ENCODE data around the gene RPL22. TPM values are rescaled to one million over a fixed set of nuclear protein-coding genes. Genes with fewer than 3 reads are reported as not detected.
A peak's percentile ranks its signal among the peaks of the same experiment; 100 is the strongest.

RPL22 gene
- total and polyA plus RNA-seq, 2 of the 8 experiments (the other 6 are each of a cell fraction or from before 2014, with no cell fraction given) = 133 to 521 TPM

- CTCF ChIA-PET (ENCODE audit: partially characterized antibody) = interaction anchor here (0.6 to 2.4 kb wide), 7 partner anchors 9 to 129 kb away, joined by 3 to 9 read pairs (median 4); partner anchors contain the start of gene RNF207
- no peak for FAIRE-seq
- no peak overlapping the region for H3K4ac ChIP-seq (replicated peaks; ENCODE audit: insufficient read length, low read depth, low read length)
Observed at GRCh38 chr1:6181347-6181770, 18.0 kb downstream of the RPL22 start.

More at GRCh38 chr1:6181347-6181770, 18.0 kb downstream of the RPL22 start:
- Histone ChIP-seq H4K5ac (ENCODE audit: insufficient read length, low read depth, low read length) (no peak overlapping the region), H3K9me3 (ENCODE audit: insufficient read depth in 2 of 2, low read depth in 1 of 2, low read length in 1 of 2) (no peaks in the 10 kb centered on the region), H3K27me3 (replicated peaks in 1 of 4; ENCODE audit: control insufficient read depth in 3 of 4, extremely low read depth in 1 of 4, insufficient read depth in 3 of 4, low read length in 3 of 4) (peaks cover 19 to 56% (median 46%) of the 10 kb centered on the region in 4 experiments), H3K23ac (ENCODE audit: insufficient read length) (no peak overlapping the region), H3K4me3 (ENCODE audit: extremely low read depth in 1 of 4, insufficient read depth in 2 of 4, low read depth in 3 of 4, low read length in 4 of 4) (peak overlapping the region in 3 of 4 experiments; percentile 20 to 55 (median 32); a peak in 3 of 8 replicates), H3K4me2 (ENCODE audit: insufficient read depth in 1 of 2, low read depth in 2 of 2, low read length in 2 of 2) (peak overlapping the region; percentile 42 to 80; a peak in 3 of 4 replicates), H3K36me3 (ENCODE audit: control insufficient read depth in 2 of 4, insufficient read depth in 4 of 4, low read length in 3 of 4) (peaks cover 5 to 14% (median 5%) of the 10 kb centered on the region in 4 experiments; a peak in 4 of 8 replicates), H4K91ac (replicated peaks; ENCODE audit: insufficient read length, low read length) (no peak overlapping the region), H2BK120ac (replicated peaks; ENCODE audit: low read depth, low read length) (no peak overlapping the region), H3K56ac (replicated peaks; ENCODE audit: insufficient read length, low read depth, low read length) (no peak overlapping the region), H2BK5ac (ENCODE audit: low read depth, low read length) (no peak overlapping the region), H3K23me2 (ENCODE audit: low read depth, low read length) (peaks cover 3% of the 10 kb centered on the region; the same call in 1 of the 2 replicates), H3K79me1 (ENCODE audit: low read depth, low read length) (no peaks in the 10 kb centered on the region; the same call in 1 of the 2 replicates), H3K27ac (ENCODE audit: low read depth, low read length) (no peak overlapping the region), H3K4me1 (replicated peaks in 1 of 4; ENCODE audit: control insufficient read depth in 3 of 4, insufficient read depth in 4 of 4, low read length in 3 of 4) (peaks cover 8 to 14% (median 10%) of the 10 kb centered on the region in 4 experiments), H3K14ac (ENCODE audit: insufficient read length) (no peak overlapping the region), H2AFZ (ENCODE audit: low read length) (no peak overlapping the region), H3K9ac (replicated peaks in 1 of 4; ENCODE audit: extremely low read depth in 1 of 4, low read depth in 3 of 4, low read length in 3 of 4) (no peak overlapping the region), H4K8ac (ENCODE audit: extremely low read depth, insufficient read depth, low read length) (0 out of 2 replicates have a peak overlapping the region, but pooled peaks have one; percentile 6), H2BK20ac (ENCODE audit: low read length) (no peak overlapping the region), H2AK5ac (ENCODE audit: low read depth, low read length) (no peak overlapping the region), H2BK15ac (ENCODE audit: low read length) (no peak overlapping the region; the same call in 1 of the 2 replicates), H4K20me1 (replicated peaks in 1 of 2; ENCODE audit: control insufficient read depth in 1 of 2, insufficient read depth in 2 of 2, low read length in 2 of 2) (peaks cover 4 to 19% of the 10 kb centered on the region in 2 experiments), H3K18ac (ENCODE audit: extremely low read depth, low read length) (0 out of 2 replicates have a peak overlapping the region, but pooled peaks have one; percentile 13), H3K79me2 (ENCODE audit: control insufficient read depth in 1 of 2, insufficient read depth in 2 of 2, low read length in 2 of 2) (peaks cover 0 to 2% of the 10 kb centered on the region in 2 experiments; a peak in 1 of 4 replicates), H2BK12ac (ENCODE audit: low read depth, low read length) (no peak overlapping the region)
- TF ChIP-seq NANOG (IDR thresholded peaks at IDR 0.05; ENCODE audit: insufficient read depth, low read depth, low read length, poor library complexity, severe bottlenecking) = no peak
- TF ChIP-seq CHD1 (IDR thresholded peaks at IDR 0.05; ENCODE audit: low read depth, low read length) = no peak
- TF ChIP-seq KDM1A (IDR thresholded peaks at IDR 0.05; ENCODE audit: borderline replicate concordance, low read length) = no peak
- TF ChIP-seq MAFK (IDR thresholded peaks at IDR 0.05; ENCODE audit: low read depth, low read length) = no peak
- TF ChIP-seq CBX8 (IDR thresholded peaks at IDR 0.05; ENCODE audit: borderline replicate concordance, low read depth, low read length) = no peak
- no peak for TF ChIP-seq SP2 (IDR thresholded peaks at IDR 0.05; ENCODE audit: low read length)
- TF ChIP-seq, protein P1, sequence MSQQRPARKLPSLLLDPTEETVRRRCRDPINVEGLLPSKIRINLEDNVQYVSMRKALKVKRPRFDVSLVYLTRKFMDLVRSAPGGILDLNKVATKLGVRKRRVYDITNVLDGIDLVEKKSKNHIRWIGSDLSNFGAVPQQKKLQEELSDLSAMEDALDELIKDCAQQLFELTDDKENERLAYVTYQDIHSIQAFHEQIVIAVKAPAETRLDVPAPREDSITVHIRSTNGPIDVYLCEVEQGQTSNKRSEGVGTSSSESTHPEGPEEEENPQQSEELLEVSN (IDR thresholded peaks at IDR 0.05) = no peak
- TF ChIP-seq YY1 (IDR thresholded peaks at IDR 0.05; ENCODE audit: low read depth, low read length) = no peak
- 44% methylated on average over 10 of the region's 10 CpGs; no CpG with 5 or more reads in 1 of the 2 experiments for WGBS, 2 experiments (ENCODE audit: extremely low coverage in 1 of 2, insufficient coverage in 1 of 2, insufficient read length in 1 of 2, insufficient replicate concordance in 2 of 2, low coverage in 1 of 2, low lambda C conversion rate in 2 of 2, missing lambda C conversion rate in 1 of 2)
- POLR2A ChIA-PET (ENCODE audit: partially characterized antibody) = interaction anchor here (0.8 to 6.0 kb wide), 6 partner anchors 9 to 233 kb away, joined by 3 to 50 read pairs (median 3); partner anchors contain the start of gene RPL22
- DNase-seq (ENCODE audit: low read depth in 1 of 2, low spot score in 2 of 2) = peak in 1 of 2 experiments; percentile 66
